Natural killer cell (primary cell): ENCODE measurements around the gene IGSF6. TPM values are rescaled to one million over a fixed set of nuclear protein-coding genes. Genes with fewer than 3 reads are reported as not detected.
"Not testable (repeated sequence)": the region's sequence is repeated elsewhere in the genome, so short reads cannot be mapped to it uniquely, and the experiment has no call there.

Experiments used
- ATAC-seq, 3 donors: fragments of 150-1000 bp in 2 of 3; fragments of 200-7000 bp in 1 of 3; cut with Tn5 transposase; 1 replicate in 1 of 3; 2 replicates in 2 of 3; pipeline ENCODE4 v1.10.0; 2021; ENCODE audit warnings: mild to moderate bottlenecking in 2 of 3, moderate library complexity in 2 of 3
- DNase-seq, 2 donors: peaks; one replicate each; pipeline versions ENCODE4 v3.0.0 to v3.0.0-alpha.2; 2013 to 2021; ENCODE audit warnings: mixed read lengths in 1 of 2
- H3K27ac ChIP-seq: one replicate; pipeline ENCODE4 v1.5.1; 2013; ENCODE audit warnings: mild to moderate bottlenecking, low read length
- H3K27me3 ChIP-seq: one replicate; pipeline ENCODE4 v1.6.1; 2013; ENCODE audit warnings: low read length; ENCODE audit not compliant: control insufficient read depth, insufficient read depth
- H3K36me3 ChIP-seq: one replicate; pipeline ENCODE4 v1.6.1; 2013; ENCODE audit warnings: low read length; ENCODE audit not compliant: control insufficient read depth, insufficient read depth
- H3K4me1 ChIP-seq: one replicate; pipeline ENCODE4 v1.6.1; 2013; ENCODE audit warnings: low read length; ENCODE audit not compliant: control insufficient read depth, insufficient read depth
- H3K4me3 ChIP-seq: one replicate; pipeline ENCODE4 v1.5.1; 2013; ENCODE audit warnings: low read length
- H3K9me3 ChIP-seq: one replicate; pipeline ENCODE4 v1.6.1; 2013; ENCODE audit warnings: low read length; ENCODE audit not compliant: control insufficient read depth, insufficient read depth
- H3K27ac Mint-ChIP-seq, 2 donors: one replicate each; pipeline ENCODE4 v1.8.0; 2022; ENCODE audit warnings: mild to moderate bottlenecking in 2 of 2, mixed read lengths in 2 of 2, moderate library complexity in 1 of 2
- H3K27me3 Mint-ChIP-seq, 2 donors: one replicate each; pipeline ENCODE4 v1.8.0; 2022; ENCODE audit warnings: low read depth in 2 of 2, mixed read lengths in 2 of 2
- H3K36me3 Mint-ChIP-seq: one replicate; pipeline ENCODE4 v1.8.0; 2022; ENCODE audit warnings: mixed read lengths
- H3K4me1 Mint-ChIP-seq, 2 donors: one replicate each; pipeline ENCODE4 v1.8.0; 2022; ENCODE audit warnings: mixed read lengths in 2 of 2
- H3K4me3 Mint-ChIP-seq: one replicate; pipeline ENCODE4 v1.8.0; 2022; ENCODE audit warnings: mild to moderate bottlenecking, moderate library complexity, mixed read lengths
- H3K9me3 Mint-ChIP-seq, 2 donors: one replicate each; pipeline ENCODE4 v1.8.0; 2022; ENCODE audit warnings: mixed read lengths in 2 of 2
- WGBS: methylation state at CpG from one replicate; pipeline ENCODE4 v1.1.7; 2013; ENCODE audit warnings: missing lambda C conversion rate; ENCODE audit not compliant: insufficient coverage; 5-methylcytosine and 5-hydroxymethylcytosine counted together
- intact Hi-C: fragments of 100-400 bp; cut with micrococcal nuclease; formaldehyde crosslinking; loops from one replicate; pipeline ENCODE4 v1.14.2; 2022
- total RNA-seq, 4 donors: library from RNA; stranded (reverse); fragments of 120-200 nt in 1 of 4; gene quantifications; one replicate each; pipeline versions ENCODE4 v1.2.3 to v1.2.4, GENCODE V29; 2013 to 2022
- TF ChIP-seq, protein P1 (sequence below): fragments of 200-600 bp; IDR thresholded peaks from one replicate; pipeline ENCODE4 v1.8.0; 2022; ENCODE audit warnings: antibody characterized with exemption

Gene IGSF6
- total RNA-seq, 3 donors from 2014 or later (not counting 1 experiment from before 2014, with no cell fraction given): 2.2 to 4.4 (median 2.6) TPM

- TF ChIP-seq, protein P1, sequence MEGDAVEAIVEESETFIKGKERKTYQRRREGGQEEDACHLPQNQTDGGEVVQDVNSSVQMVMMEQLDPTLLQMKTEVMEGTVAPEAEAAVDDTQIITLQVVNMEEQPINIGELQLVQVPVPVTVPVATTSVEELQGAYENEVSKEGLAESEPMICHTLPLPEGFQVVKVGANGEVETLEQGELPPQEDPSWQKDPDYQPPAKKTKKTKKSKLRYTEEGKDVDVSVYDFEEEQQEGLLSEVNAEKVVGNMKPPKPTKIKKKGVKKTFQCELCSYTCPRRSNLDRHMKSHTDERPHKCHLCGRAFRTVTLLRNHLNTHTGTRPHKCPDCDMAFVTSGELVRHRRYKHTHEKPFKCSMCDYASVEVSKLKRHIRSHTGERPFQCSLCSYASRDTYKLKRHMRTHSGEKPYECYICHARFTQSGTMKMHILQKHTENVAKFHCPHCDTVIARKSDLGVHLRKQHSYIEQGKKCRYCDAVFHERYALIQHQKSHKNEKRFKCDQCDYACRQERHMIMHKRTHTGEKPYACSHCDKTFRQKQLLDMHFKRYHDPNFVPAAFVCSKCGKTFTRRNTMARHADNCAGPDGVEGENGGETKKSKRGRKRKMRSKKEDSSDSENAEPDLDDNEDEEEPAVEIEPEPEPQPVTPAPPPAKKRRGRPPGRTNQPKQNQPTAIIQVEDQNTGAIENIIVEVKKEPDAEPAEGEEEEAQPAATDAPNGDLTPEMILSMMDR: no peak
- peaks cover 37 to 45% of the 10 kb centered on the region in 2 donors for H3K4me1 Mint-ChIP-seq
- no peaks in the 10 kb centered on the region for H3K36me3 Mint-ChIP-seq
- Histone ChIP-seq H3K4me1 (peaks cover 34% of the 10 kb centered on the region), H3K27ac (no peak overlapping the region), H3K36me3 (peaks cover 5% of the 10 kb centered on the region), H3K4me3 (no peak overlapping the region), H3K9me3 (no peaks in the 10 kb centered on the region), H3K27me3 (no peaks in the 10 kb centered on the region)
- ATAC-seq (no peak), DNase-seq (no peak)
- WGBS: no CpG with 5 or more reads among the region's 1 CpG
- intact Hi-C loops: no loop called here
- no peak overlapping the region for H3K4me3 Mint-ChIP-seq
- H3K9me3 Mint-ChIP-seq: no peaks in the 10 kb centered on the region
- H3K27ac Mint-ChIP-seq: no peak overlapping the region
- H3K27me3 Mint-ChIP-seq: no peaks in the 10 kb centered on the region
Observed at GRCh38 chr16:21650521-21650920, 1.9 kb downstream of the IGSF6 start.

- H3K36me3 Mint-ChIP-seq, DNase-seq, H3K27me3 Mint-ChIP-seq, H3K27ac Mint-ChIP-seq, ATAC-seq, H3K9me3 ChIP-seq, H3K36me3 ChIP-seq, H3K27me3 ChIP-seq, H3K9me3 Mint-ChIP-seq, H3K4me3 Mint-ChIP-seq, H3K4me3 ChIP-seq, H3K27ac ChIP-seq: not testable (repeated sequence)
- WGBS: 94% methylated on average over 12 of the region's 12 CpGs
- intact Hi-C loops: loop anchor here (5.0 to 10.0 kb wide), 4 partner anchors 125 to 1785 kb away; partner anchors contain the start of gene POLR3E
- peaks cover 41 to 49% of the 10 kb centered on the region in 2 donors for H3K4me1 Mint-ChIP-seq
- H3K4me1 ChIP-seq: peaks cover 37% of the 10 kb centered on the region
Observed at GRCh38 chr16:21649826-21650406, 2.5 kb downstream of the IGSF6 start.

- ATAC-seq (no peak), DNase-seq (no peak)
- Histone ChIP-seq H3K36me3 (no peaks in the 10 kb centered on the region), H3K9me3 (no peaks in the 10 kb centered on the region), H3K27me3 (no peaks in the 10 kb centered on the region), H3K27ac (peak overlapping the region; percentile 84), H3K4me3 (no peak overlapping the region), H3K4me1 (peaks cover 43% of the 10 kb centered on the region)
- H3K9me3 Mint-ChIP-seq: no peaks in the 10 kb centered on the region
- H3K27ac Mint-ChIP-seq: peak overlapping the region; percentile 88 to 95
- TF ChIP-seq, protein P1: no peak
- H3K4me3 Mint-ChIP-seq: peak overlapping the region; percentile 47
- 93% methylated on average over 9 of the region's 9 CpGs for WGBS
- intact Hi-C loops: loop anchor here (5.0 to 10.0 kb wide), 4 partner anchors 123 to 1787 kb away; partner anchors contain the start of gene POLR3E
- peaks cover 45 to 54% of the 10 kb centered on the region in 2 donors for H3K4me1 Mint-ChIP-seq
- H3K27me3 Mint-ChIP-seq: no peaks in the 10 kb centered on the region
- H3K36me3 Mint-ChIP-seq: no peaks in the 10 kb centered on the region
Observed at GRCh38 chr16:21647562-21648164, 4.7 kb downstream of the IGSF6 start.

DNA sequence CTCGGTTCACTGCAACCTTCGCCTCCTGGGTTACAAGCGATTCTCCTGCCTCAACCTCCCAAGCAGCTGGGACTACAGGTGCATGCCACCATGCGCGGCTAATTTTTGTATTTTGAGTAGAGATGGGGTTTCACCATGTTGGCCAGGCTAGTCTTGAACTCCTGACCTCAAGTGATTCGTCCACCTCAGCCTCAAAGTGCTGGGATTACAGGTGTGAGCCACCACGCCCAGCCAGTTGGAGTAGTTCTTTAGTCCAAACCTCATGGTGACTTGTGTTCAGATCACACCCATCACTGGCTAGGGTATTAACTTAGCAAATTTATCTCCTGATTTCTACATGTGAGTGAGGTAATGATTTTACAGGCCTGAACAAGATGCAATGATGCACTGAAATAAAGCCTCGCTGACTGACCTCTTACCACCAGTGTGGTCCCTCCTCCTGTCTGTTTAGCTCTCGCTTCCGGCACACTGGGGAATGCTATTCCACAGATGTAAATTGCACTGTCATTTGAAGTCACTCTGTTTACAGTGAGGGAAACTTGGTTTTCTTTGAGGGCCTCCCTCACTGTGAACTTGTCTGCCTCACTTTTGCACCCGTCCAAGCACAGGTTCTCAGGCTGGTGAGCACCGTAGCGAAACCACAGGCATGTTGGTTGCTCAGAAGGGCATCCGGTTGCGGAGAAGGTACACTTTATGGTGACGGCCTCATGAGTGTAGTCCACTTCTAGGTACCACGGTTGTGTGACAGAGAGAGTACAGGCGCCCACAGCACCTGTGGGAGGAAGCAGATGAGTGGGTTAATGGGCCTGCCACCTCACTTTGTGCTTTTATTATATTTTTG, 5.5 kb downstream of the IGSF6 start:
- H3K9me3 ChIP-seq: no peaks in the 10 kb centered on the region
- 37% methylated on average over 18 of the region's 18 CpGs for WGBS
- no peaks in the 10 kb centered on the region for H3K27me3 ChIP-seq
- Mint-ChIP-seq H3K9me3 (no peaks in the 10 kb centered on the region), H3K27me3 (no peaks in the 10 kb centered on the region), H3K27ac (peak overlapping the region; percentile 88 to 95), H3K4me1 (peaks cover 41 to 50% of the 10 kb centered on the region in 2 donors), H3K36me3 (no peaks in the 10 kb centered on the region), H3K4me3 (peak overlapping the region; percentile 72)
- no peaks in the 10 kb centered on the region for H3K36me3 ChIP-seq
- peaks cover 43% of the 10 kb centered on the region for H3K4me1 ChIP-seq
- peak overlapping the region; percentile 84 for H3K27ac ChIP-seq
- H3K4me3 ChIP-seq: no peak overlapping the region
- TF ChIP-seq, protein P1: no peak
- intact Hi-C loops: loop anchor here (5.0 to 10.0 kb wide), 4 partner anchors 122 to 1788 kb away; partner anchors contain the start of gene POLR3E
- ATAC-seq (peak; percentile 71 to 78 (median 78)), DNase-seq (peak; percentile 60 to 86)
